GM23248 (cell line): ENCODE data around the gene TSPAN9. TPM values are rescaled to one million over a fixed set of nuclear protein-coding genes. Genes with fewer than 3 reads are reported as not detected.

Experiments used
- DNase-seq: peaks from one replicate; pipeline ENCODE4 v3.0.0-alpha.2; 2015
- H2AFZ ChIP-seq: fragments of 200-600 bp; sonication (generic); 2 replicates; pipeline ENCODE4 v1.6.1; 2016; ENCODE audit warnings: antibody characterized with exemption
- H3F3A ChIP-seq: fragments of 200-600 bp; sonication (generic); 2 replicates; pipeline ENCODE4 v1.6.1; 2016; ENCODE audit warnings: mild to moderate bottlenecking, antibody characterized with exemption, mixed run types; ENCODE audit not compliant: insufficient read depth
- H3K27ac ChIP-seq: fragments of 200-600 bp; sonication (generic); 2 replicates; pipeline ENCODE4 v1.5.1; 2016; ENCODE audit warnings: mild to moderate bottlenecking
- H3K27me3 ChIP-seq: fragments of 200-600 bp; sonication (generic); replicated peaks from 2 replicates; pipeline ENCODE4 v1.6.1; 2016; ENCODE audit warnings: mild to moderate bottlenecking; ENCODE audit not compliant: insufficient read depth
- H3K36me3 ChIP-seq: fragments of 200-600 bp; sonication (generic); 2 replicates; pipeline ENCODE4 v1.6.1; 2016; ENCODE audit warnings: low read depth, mild to moderate bottlenecking
- H3K4me1 ChIP-seq: fragments of 200-600 bp; sonication (generic); 2 replicates; pipeline ENCODE4 v1.6.1; 2016; ENCODE audit warnings: mild to moderate bottlenecking; ENCODE audit not compliant: insufficient read depth
- H3K4me2 ChIP-seq: fragments of 200-600 bp; sonication (generic); one replicate; pipeline ENCODE4 v1.6.1; 2016; ENCODE audit warnings: mild to moderate bottlenecking; ENCODE audit not compliant: unreplicated experiment
- H3K4me3 ChIP-seq: fragments of 200-600 bp; sonication (generic); 2 replicates; pipeline ENCODE4 v1.5.1; 2016; ENCODE audit warnings: mild to moderate bottlenecking
- H3K79me2 ChIP-seq: fragments of 200-600 bp; sonication (generic); 2 replicates; pipeline ENCODE4 v1.6.1; 2016; ENCODE audit warnings: mild to moderate bottlenecking; ENCODE audit not compliant: insufficient read depth
- H3K9ac ChIP-seq: fragments of 200-600 bp; sonication (generic); 2 replicates; pipeline ENCODE4 v1.6.1; 2016; ENCODE audit warnings: mild to moderate bottlenecking
- H3K9me2 ChIP-seq: fragments of 200-600 bp; sonication (generic); 2 replicates; pipeline ENCODE4 v1.6.1; 2016; ENCODE audit warnings: mixed run types, mild to moderate bottlenecking, moderate library complexity; ENCODE audit not compliant: insufficient read depth
- H3K9me3 ChIP-seq: fragments of 200-600 bp; sonication (generic); one replicate; pipeline ENCODE4 v1.6.1; 2017; ENCODE audit warnings: low read depth
- H4K20me1 ChIP-seq: fragments of 200-600 bp; sonication (generic); 2 replicates; pipeline ENCODE4 v1.6.0; 2016; ENCODE audit not compliant: insufficient read depth
- EZH2 ChIP-seq: fragments of 200-600 bp; sonication (generic); IDR thresholded peaks from 2 replicates; pipeline ENCODE4 v1.6.1; 2018; ENCODE audit warnings: antibody characterized with exemption, mild to moderate bottlenecking; ENCODE audit not compliant: insufficient read depth, poor library complexity, severe bottlenecking
- EZH2phosphoT487 ChIP-seq: fragments of 200-600 bp; sonication (generic); IDR thresholded peaks from 2 replicates; pipeline ENCODE4 v1.6.1; 2018; ENCODE audit warnings: antibody characterized with exemption, moderate library complexity, mild to moderate bottlenecking, low read depth; ENCODE audit not compliant: insufficient read depth
- WGBS, 2 experiments: methylation state at CpG; one replicate each; pipeline ENCODE4 v1.1.6; 2015 to 2017; ENCODE audit warnings: low lambda C conversion rate in 2 of 2, low coverage in 1 of 2; ENCODE audit errors: missing lambda C conversion rate in 2 of 2; 5-methylcytosine and 5-hydroxymethylcytosine counted together
- in situ Hi-C: fragments of 300-500 bp; cut with MboI; formaldehyde crosslinking; loops from 2 replicates; pipeline ENCODE4 v1.15.0; 2020
- polyA plus RNA-seq: library from polyadenylated mRNA; unstranded; fragments of >200 nt; fragmentation: Nextera tagmentation; extraction: Ambion mirVana; gene quantifications from 2 replicates; pipeline ENCODE4 v1.2.1, GENCODE V29; 2016
- total RNA-seq: library from RNA; depleted of rRNA; stranded (reverse); fragments of >200 nt; shearing (Covaris generic); gene quantifications from 2 replicates; pipeline ENCODE4 v1.2.3, GENCODE V29; 2014

TSPAN9 gene
- total and polyA plus RNA-seq, 2 experiments from 2014 or later = 9.5 to 14.4 TPM

GRCh38 chr12:3150308-3150670 is 73.1 kb downstream of the TSPAN9 start:
- Histone ChIP-seq H3K9me2 (no peaks in the 10 kb centered on the region), H2AFZ (no peak overlapping the region), H3F3A (no peaks in the 10 kb centered on the region), H3K4me1 (peaks cover 27% of the 10 kb centered on the region), H3K36me3 (no peaks in the 10 kb centered on the region), H3K9me3 (no peaks in the 10 kb centered on the region), H3K4me2 (no peak overlapping the region), H3K4me3 (no peak overlapping the region), H3K9ac (no peak overlapping the region), H3K27ac (no peak overlapping the region), H3K27me3 (no peaks in the 10 kb centered on the region), H3K79me2 (no peaks in the 10 kb centered on the region), H4K20me1 (no peaks in the 10 kb centered on the region)
- WGBS, 2 experiments = 72 to 74% methylated on average over 5 of the region's 5 CpGs
- DNase-seq = no peak
- TF ChIP-seq EZH2phosphoT487 (no peak), EZH2 (no peak)
- in situ Hi-C loops = no loop called here

- in situ Hi-C loops = no loop called here
- H3K9me3 ChIP-seq = no peaks in the 10 kb centered on the region
- peaks cover 27% of the 10 kb centered on the region for H3K4me1 ChIP-seq
- no peaks in the 10 kb centered on the region for H4K20me1 ChIP-seq
- no peaks in the 10 kb centered on the region for H3K9me2 ChIP-seq
- WGBS, 2 experiments = 19 to 20% methylated on average over 18 to 19 of the region's 19 CpGs
- H3K4me2 ChIP-seq = peak overlapping the region; percentile 70
- peak overlapping the region; percentile 23; the same call in 1 of the 2 replicates for H3K9ac ChIP-seq
- H2AFZ ChIP-seq = peak overlapping the region; percentile 66
- H3F3A ChIP-seq = no peaks in the 10 kb centered on the region
- TF ChIP-seq EZH2phosphoT487 (no peak), EZH2 (no peak)
- no peaks in the 10 kb centered on the region for H3K79me2 ChIP-seq
- peak overlapping the region; percentile 20 for H3K4me3 ChIP-seq
- H3K36me3 ChIP-seq = no peaks in the 10 kb centered on the region
- H3K27me3 ChIP-seq = no peaks in the 10 kb centered on the region
- DNase-seq = peak; percentile 54
- H3K27ac ChIP-seq = no peak overlapping the region
Measured at GRCh38 chr12:3150931-3151835, 74.0 kb downstream of the TSPAN9 start.

- Histone ChIP-seq H3K4me1 (peaks cover 27% of the 10 kb centered on the region), H3K27me3 (no peaks in the 10 kb centered on the region), H3K9me2 (no peaks in the 10 kb centered on the region), H3K4me2 (peak overlapping the region; percentile 70), H3K36me3 (no peaks in the 10 kb centered on the region), H3K9ac (peak overlapping the region; percentile 23; the same call in 1 of the 2 replicates), H2AFZ (peak overlapping the region; percentile 66), H4K20me1 (no peaks in the 10 kb centered on the region), H3K4me3 (peak overlapping the region; percentile 20), H3K79me2 (no peaks in the 10 kb centered on the region), H3F3A (no peaks in the 10 kb centered on the region), H3K9me3 (no peaks in the 10 kb centered on the region), H3K27ac (no peak overlapping the region)
- 43 to 51% methylated on average over 5 of the region's 5 CpGs for WGBS, 2 experiments
- DNase-seq = peak; percentile 52
- no peak for TF ChIP-seq EZH2phosphoT487
- in situ Hi-C loops = no loop called here
Measured at GRCh38 chr12:3152011-3152511, 74.9 kb downstream of the TSPAN9 start.

- no peaks in the 10 kb centered on the region for H4K20me1 ChIP-seq
- no peak overlapping the region for H3K4me2 ChIP-seq
- WGBS, 2 experiments = 93% methylated on average over 11 of the region's 11 CpGs
- no peaks in the 10 kb centered on the region for H3K9me3 ChIP-seq
- H3K27me3 ChIP-seq = no peaks in the 10 kb centered on the region
- H3K9me2 ChIP-seq = no peaks in the 10 kb centered on the region
- peaks cover 27% of the 10 kb centered on the region for H3K4me1 ChIP-seq
- no peak overlapping the region for H3K9ac ChIP-seq
- H3K4me3 ChIP-seq = no peak overlapping the region
- in situ Hi-C loops = no loop called here
- H3K36me3 ChIP-seq = no peaks in the 10 kb centered on the region
- DNase-seq = no peak
- TF ChIP-seq EZH2 = no peak
- TF ChIP-seq EZH2phosphoT487 = no peak
- no peaks in the 10 kb centered on the region for H3K79me2 ChIP-seq
- H2AFZ ChIP-seq = no peak overlapping the region
- no peaks in the 10 kb centered on the region for H3F3A ChIP-seq
- H3K27ac ChIP-seq = no peak overlapping the region
Measured at GRCh38 chr12:3152892-3153291, 75.7 kb downstream of the TSPAN9 start.
